ENCODE data around the gene C19orf53.
"Not testable (repeated sequence)": the region's sequence is repeated elsewhere in the genome, so short reads cannot be mapped to it uniquely, and the experiment has no call there.

The C19orf53 gene

DNA sequence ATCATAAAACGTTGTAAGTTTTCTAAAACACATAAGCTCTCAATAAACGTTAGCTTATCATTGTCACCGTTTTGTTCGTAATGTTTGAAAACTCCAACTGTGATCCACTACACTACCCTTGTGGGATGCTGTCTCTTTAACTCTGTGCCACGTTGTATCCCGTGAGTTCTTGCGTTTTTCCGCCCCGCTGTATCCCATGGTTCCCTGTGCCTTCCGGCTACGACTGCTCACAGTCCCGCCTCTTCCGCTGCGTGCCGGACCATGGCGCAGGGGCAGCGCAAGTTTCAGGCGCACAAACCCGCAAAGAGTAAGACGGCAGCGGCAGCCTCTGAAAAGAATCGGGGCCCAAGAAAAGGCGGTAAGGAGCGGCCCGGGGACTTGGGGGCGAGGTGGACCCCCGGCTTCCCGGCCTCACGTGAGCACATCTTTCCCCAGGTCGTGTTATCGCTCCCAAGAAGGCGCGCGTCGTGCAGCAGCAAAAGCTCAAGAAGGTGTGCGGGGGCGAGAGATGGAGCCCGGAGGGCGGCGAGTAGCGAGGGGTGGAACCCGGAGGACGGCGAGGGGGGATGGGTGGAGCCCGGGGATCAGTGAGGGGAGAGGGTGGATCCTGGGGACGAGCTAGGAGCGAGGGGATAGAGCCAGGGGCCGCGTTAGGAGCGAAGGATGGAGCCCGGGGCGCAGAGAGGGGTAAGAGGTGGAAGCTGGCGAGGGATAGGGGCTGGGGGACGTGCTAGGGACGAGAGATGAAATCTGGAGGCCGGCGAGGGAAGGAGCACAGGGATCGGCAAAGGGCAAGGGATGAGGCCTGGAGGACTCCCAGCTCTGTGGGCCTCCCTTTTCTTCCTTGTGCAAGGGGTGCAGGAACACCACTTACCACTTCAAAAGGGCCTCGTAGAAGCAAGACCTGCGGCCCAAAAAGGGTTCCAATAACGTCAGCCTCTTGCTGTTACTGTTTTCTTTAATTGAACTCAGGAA lies at the start of gene C19orf53:
C19orf53 (plus strand) TSS at position 240 of the 975 bp plus-strand sequence; CDS start at position 262, 22 bp downstream.
- peak; percentile 93 for DNase-seq

DNA sequence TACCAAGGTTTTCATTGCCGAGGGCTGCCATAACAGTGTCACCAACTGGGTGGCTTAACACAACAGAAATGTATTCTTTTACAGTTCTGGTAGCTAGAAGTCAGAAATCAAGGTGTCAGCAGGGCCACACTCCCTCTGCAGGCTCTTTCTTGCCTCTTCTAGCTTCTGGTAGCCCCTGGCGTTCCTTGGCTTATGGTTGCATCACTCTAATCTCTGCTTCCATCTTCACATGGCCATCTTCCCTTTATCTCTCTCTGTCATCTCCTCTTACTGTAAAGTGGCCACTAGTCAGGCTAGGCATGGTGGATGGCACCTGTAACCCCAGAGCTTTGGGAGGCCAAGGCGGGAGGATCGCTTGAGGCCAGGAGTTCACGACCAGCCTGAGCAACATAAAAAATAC lies 47.9 kb upstream of the C19orf53 start:
- DNase-seq = no peak

DNA sequence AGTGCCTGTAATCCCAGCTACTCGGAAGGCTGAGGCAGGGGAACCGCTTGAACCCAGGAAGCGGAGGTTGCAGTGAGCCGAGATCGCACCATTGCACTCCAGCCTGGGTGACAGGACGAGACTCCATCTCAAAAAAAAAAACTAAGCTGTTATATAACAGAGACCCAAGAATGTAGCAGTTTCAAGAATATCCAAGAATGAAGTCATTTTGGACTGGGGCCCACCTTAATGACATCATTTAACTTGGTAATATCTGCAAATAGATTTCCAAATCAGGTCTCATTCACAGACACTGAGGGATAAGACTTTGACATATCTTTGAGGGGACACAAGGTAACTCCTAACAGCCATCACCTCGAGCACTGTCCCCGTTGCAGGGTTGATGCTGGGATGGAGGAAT lies 46.5 kb upstream of the C19orf53 start:
- no peak for DNase-seq

DNA sequence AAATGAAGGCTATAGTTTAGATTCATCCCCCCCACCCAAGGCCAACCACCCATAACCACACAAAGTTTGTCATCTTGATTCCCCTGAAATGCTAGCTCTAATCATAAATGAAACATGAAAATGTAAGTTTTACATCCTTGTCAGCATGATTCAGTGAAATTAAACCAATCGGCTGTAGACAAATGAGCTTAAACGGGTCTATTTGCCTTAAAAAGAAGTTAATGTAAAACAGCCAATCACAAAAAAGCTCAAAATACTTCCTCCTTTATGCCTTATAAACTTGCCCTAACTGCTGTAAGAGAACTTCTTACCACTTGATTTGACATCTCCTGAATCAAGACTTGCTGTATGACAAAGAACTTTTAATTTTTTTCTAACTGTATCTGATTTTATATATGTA lies 44.4 kb upstream of the C19orf53 start:
- no peak for DNase-seq

DNA sequence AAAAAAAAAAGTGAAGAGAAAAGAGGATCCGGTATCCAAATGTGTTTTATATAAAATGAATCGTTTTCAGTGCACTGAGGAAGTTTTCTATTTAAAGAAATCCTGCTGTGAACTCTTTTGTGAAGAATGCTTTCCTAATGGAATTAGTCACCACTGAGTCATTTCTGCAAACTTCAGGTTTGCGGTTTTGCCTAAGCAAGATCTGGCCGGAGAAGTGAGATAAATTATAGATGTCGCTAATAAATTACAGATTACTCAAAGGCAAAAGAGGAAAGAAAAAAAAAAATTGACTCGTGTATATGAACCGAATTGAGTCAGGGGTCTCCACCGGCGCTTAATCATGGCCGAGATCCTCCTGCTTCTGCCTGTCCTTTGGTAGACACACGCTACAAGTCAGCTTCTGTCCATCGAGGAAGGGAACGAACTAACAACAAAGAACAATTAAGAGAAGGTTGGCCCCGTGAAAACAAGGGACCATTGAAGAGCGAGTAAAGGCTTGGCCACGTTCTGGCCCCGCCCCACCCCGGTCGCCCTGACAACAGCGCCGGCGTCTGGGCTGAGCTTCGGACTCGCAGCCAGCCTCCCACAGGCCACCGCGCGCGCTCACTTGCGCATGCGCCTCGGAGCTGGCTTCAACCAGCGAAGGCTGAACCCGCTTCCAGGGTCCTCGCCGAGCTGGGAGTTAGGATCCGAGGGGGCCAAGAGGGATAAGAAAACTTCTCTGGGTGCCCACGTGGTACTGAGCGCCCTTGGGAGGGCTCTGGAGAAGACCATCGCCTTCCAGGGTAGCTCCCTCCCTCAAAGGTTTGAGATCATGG lies 42.9 kb upstream of the C19orf53 start:
- DNase-seq = peak; percentile 88

DNA sequence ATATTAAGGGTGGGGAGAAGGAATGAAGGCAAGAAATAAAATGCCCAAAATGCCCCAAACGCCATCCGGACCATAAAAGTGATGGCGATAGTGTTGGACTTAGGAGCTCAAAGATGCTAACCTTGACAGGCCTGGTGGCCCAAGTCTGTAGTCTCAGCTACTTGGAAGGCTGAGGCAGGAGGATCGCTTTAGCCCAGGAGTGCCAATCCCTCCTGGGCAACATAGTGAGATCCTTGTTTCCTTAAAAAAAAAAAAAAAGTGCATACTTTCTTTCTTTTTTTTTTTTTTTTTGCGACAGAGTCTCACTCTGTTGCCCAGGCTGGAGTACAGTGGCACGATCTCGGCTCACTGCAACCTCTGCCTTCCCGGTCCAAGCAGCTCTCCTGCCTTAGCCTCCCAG lies 41.9 kb upstream of the C19orf53 start:
- no peak for DNase-seq

DNA sequence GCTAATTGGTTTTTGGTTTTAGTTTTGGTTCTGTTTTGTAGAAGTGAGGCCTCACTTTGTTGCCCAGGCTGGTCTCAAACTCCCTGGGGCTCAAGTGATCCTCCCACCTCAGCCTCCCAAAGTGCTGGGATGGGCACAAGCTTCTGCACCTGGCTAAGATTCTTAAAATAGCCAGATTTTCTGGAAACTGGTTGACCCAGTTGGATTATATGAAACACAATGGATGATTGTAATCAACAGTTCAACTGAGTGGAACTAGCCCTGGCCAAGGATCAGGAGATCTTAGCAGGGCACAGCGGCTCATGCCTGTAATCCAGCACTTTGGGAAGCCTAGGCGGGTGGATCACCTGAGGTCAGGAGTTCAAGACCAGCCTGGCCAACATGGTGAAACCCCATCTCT lies 39.5 kb upstream of the C19orf53 start:
- DNase-seq = no peak

DNA sequence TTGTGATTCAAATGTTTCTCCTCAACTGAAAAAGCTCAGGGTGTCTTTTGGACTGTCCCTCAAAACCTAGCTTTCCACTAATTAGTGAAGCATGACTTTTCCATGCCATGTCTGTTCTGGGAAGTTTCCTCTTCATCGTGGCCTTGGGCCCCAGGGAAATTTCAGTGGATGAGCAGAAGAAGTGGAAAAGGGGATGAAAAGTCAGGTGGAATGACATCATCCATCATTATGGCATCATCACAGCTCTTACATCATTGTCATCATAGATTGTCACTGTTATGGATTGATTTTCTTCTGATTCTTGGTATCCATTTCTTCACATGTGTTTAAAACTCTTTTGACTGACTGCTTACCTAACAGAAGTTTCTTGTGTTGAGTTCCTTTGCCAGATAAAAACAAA lies 36.2 kb upstream of the C19orf53 start:
- no peak for DNase-seq

DNA sequence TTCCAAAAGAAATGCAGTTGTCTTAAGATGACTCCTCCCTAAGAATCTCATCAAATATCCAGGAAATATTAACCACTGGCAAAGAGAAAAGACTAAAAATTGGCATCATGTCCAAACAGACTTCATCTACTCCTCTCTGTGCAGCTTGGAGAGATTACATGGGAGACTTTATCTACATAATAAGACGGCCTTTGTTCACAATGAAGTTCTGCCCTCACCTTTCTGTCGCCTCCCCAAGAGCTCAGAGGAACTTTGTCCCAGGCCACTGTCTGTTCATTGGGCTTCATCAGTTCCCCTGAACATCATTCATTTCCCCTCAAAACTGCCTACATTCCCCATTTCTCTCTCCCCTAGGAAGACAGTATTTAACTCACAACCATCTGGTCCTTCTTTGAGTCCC lies 32.4 kb upstream of the C19orf53 start:
- DNase-seq = no peak

DNA sequence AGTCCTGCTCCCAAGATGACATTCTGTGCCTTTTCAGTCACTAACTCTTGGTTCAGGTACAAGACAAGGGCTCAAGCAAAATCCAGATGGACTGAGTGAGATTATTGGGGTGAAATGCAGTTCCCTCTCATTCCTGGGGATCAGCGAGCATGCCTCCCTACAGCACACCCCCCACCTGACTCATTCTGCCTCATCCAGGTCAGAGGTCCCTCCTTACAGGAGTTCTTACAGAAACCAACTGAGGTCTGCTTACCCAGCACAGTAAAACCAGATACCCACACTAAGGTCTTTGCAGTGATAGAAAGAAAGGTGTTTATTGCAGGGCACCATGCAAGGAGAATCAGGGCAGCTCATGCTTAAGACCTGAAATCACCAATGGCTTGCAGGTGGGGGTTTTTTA lies 31.5 kb upstream of the C19orf53 start:
- DNase-seq = no peak

DNA sequence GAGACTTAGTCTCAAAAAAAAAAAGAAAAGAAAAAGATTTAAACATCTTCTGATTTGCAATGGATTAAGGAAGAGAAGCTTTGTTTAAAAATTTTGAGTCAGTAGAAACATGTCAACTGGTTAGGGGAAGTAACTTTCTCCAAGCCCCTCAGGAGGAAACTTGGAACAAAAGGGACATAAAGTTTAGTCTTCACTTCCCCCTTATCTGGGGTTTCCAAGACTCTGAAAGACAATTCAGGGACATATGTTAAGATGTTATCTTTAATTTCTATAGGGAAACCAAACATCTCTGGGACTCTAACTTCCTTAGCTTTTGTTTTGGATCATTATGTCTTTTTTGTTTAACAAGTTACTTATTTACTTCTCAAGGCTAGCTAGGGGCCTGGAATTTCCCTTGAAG lies 30.1 kb upstream of the C19orf53 start:
- no peak for DNase-seq

DNA sequence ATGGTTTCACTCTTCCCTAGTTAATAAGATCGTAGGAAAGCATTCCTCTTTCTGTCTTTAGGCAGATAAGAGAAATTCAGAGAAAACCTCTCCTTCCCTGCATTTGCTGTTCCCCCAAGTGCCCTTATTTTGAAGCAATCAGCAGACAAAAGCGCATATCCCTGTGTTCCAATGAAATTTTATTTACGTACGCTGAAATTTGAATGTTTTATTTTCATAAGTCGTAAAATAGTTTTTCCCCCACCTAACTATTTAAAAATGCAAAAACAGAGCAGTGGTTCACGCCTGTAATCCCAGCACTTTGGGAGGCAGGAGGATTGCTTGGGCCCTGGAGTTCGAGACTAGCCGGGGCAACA lies 27.2 kb upstream of the C19orf53 start:
- no peak for DNase-seq

DNA sequence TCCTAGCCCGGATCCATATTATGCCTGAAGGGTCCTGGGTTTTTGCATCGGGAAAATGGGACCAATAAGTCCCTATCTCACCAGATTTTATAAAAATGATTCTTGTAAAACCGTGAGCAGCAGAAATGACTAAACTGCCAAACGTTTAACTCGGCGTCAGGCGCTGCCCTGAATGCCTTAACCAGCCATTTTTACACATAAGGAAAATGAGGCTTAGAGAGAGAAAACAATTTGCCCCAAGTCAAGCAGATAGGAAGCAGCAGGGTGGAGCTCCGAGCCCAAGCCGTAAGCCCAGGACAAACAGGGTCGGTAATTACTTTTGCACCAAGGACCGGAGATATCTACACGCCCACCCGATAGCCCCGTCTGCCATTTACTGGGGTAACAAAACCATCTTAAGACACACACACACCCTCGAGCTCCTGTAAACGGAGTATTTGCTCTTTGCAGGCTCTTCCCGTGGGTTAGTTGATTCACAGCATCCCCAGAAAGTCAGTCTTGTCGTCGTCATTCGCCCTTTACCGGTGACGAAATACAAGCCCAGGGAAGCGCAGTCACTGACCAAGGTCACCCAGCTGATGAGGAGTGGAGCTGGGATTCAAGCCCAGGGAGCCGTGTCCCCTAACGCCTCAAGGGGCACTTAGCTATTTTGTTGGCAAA lies 26.0 kb upstream of the C19orf53 start:
- no peak for DNase-seq

DNA sequence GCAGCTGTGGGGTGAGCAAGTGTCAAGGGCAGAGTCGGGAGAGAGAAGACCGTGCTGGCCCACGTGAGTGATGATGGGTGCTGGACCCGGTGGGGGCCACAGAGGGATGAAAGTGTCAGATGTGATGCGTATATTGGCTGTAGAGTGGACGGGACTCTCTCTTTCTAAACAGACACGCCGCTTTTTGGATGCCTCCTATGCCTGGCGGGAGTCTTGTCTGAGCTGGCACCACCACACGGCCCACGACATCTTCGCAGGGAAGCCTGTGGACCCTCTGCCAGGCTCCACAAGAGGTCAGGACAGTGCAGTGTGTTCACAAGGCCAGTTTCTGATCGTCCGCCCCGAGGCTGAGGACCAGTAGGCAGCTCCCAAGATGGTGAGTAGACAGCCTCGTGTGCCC lies 22.8 kb upstream of the C19orf53 start:
- no peak for DNase-seq

DNA sequence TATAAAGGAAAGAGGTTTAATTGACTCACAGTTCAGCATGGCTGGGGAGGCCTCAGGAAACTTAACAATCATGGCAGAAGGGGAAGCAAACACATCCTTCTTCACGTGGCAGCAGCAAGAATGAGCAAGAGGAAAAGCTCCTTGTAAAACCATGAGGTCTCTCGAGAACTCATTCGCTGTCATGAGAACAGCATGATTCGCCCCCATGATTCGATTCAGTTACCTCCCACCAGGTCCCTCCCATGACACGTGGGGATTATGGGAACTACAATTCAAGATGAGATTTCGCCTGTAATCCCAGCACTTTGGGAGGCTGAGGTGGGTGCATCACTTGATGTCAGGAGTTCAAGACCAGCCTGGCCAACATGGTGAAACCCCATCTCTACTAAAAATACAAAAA lies 20.6 kb upstream of the C19orf53 start:
- not testable (repeated sequence) for DNase-seq

DNA sequence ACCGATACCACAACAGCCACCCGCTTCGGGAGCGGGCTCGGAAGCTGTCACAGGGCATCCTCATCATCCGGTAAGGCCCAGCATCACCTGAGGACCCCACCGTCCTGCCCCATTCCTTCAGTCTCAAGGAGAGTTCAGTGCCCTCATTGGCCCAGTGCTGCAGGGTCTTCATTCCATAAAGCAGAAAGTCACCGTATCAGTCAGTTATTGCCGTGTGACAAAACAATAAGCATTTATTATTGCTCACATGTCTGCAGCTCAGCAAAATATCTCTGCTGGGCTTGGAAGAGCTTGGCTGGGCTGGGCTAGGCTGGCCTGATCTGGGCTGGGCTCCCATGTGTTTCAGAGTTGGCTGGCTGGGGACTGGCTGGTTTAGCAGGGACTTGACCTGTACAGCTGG lies 18.0 kb upstream of the C19orf53 start:
- DNase-seq = no peak

DNA sequence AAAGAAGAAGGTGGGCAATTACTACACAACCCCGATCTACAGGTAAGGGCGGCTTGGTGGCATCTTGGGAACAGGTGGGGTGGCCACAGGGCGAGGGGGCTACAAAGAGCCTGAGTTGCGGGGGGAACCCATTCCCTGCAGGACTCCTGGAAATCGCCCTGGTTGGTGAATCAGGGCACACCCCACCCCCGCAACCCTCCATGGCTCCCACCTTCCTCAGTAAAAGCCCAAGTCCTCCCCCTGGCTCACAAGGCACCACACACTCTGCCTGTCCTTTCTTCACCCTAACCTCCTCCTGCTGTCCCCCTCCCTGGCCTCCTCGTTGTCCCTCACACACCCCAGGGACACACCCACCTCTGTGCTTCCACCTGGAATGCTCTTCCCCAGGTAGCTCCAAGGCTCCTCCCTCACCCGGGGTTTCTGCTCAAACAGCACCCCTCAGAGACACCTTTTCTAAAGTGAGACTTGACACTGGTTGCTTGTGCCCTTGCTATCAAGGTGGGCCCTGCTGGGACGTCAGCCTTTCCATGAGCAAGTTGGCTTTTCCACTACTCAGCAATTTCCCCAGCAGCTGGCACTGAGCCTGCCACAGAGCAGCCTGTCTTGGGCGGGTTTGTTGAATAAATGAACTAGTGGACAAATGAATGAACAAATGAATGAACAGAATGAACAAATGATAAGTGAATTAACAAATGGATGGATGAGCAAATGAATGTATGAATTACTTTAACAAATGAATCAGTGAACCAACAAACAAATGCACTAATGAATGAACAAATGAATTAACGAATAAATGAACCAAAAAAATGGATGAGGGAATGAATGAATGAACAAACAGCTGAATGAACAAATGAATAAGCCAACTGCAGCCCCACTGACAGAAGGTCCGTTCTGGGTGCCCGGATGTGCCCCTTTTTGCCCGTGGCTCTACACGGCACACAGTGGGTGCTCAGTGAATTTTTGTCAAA lies 16.2 kb upstream of the C19orf53 start:
- no peak for DNase-seq

DNA sequence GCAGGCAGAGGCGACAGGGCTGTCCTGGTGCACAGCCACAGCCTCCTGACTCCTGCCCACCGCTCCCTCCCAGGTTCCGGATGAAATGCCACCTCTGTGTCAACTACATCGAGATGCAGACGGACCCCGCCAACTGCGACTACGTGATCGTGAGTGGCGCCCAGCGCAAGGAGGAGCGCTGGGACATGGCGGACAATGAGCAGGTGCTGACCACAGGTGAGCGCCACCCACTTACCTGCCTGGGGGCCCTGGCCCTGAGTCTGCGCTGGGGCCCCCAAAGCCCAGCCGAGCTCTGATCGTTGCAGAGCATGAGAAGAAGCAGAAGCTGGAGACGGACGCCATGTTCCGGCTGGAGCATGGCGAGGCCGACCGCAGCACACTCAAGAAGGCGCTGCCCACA lies 15.5 kb upstream of the C19orf53 start:
- DNase-seq = no peak

DNA sequence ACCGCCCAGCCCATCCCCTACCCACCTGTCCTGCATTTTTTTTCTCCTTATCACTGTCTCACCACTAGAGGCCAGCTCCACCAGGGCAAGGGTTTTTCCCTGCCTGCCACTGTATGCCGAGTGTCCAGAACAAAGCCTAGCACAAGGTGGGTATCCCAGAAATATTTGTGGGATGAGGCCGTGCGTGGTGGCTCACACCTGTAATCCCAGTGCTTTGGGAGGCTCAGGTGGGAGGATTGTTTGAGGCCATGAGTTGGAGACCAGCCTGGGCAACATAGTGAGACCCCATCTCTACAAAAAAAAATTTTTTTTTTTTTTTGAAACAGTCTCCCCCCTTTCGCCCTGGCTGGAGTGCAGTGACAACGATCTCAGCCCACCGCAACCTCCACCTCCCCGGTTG lies 12.8 kb upstream of the C19orf53 start:
- no peak for DNase-seq

DNA sequence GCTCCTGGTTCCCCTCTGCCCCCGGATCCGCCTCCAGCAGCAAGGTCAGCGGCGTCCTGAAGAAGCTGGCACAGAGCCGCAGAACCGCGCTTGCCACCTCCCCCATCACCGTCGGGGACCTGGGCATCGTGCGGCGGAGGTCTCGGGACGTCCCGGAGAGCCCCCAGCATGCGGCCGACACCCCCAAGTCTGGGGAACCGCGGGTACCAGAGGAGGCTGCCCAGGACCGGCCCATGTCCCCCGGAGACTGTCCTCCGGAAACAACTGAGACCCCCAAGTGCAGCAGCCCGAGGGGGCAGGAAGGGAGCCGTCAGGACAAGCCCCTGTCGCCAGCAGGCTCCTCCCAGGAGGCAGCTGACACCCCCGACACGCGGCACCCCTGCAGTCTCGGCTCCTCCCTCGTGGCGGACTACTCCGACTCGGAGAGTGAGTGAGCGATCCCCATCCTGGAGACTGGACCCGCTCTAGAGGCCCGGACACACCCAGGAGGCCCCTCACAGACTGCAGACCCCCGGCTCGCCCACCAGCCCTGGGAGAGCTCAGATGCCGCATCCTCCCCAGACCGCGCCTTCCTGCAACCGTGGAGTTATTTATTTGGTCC lies 11.5 kb upstream of the C19orf53 start:
- no peak for DNase-seq

DNA sequence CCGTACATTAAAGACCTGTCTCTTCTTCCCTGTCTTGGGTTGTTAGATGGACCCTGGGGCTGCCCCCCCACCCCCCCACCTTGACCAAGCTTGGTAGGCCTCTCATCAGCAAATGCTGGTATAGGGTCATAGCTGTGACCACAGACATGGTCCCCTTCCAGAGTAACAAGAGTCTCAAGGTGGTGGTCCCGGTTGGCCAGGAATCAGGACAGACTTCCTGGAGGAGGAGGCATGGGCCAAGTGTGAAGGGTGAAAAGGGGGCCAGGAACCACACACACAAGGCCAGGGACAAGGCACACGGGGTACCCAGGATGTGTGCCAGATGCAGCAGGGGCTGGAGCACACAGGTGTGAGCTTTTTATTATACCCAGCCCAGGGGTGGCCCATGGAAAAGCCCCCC lies 11.0 kb upstream of the C19orf53 start:
- no peak for DNase-seq

Measured in amniotic stem cell (primary cell).